Nephron (organoid): ENCODE results near the gene CARNS1.
A peak's percentile ranks its signal among the peaks of the same experiment; 100 is the strongest.
"Not testable (repeated sequence)": the region's sequence is repeated elsewhere in the genome, so short reads cannot be mapped to it uniquely, and the experiment has no call there.

ENCODE experiments used
- H3K27ac Mint-ChIP-seq, 3 experiments: 2 replicates each; pipeline ENCODE4 v1.8.0; 2020; ENCODE audit warnings: mixed read lengths in 3 of 3, mild to moderate bottlenecking in 2 of 3, moderate library complexity in 1 of 3
- H3K27me3 Mint-ChIP-seq: 2 replicates; pipeline ENCODE4 v1.8.0; 2021; ENCODE audit warnings: low read depth, mild to moderate bottlenecking, moderate library complexity, mixed read lengths
- H3K36me3 Mint-ChIP-seq: 2 replicates; pipeline ENCODE4 v1.8.0; 2020; ENCODE audit warnings: low read depth, mixed read lengths
- H3K4me1 Mint-ChIP-seq: 2 replicates; pipeline ENCODE4 v1.8.0; 2020; ENCODE audit warnings: mixed read lengths
- H3K4me3 Mint-ChIP-seq, 3 experiments: 2 replicates each; pipeline ENCODE4 v1.8.0; 2020; ENCODE audit warnings: mild to moderate bottlenecking in 3 of 3, mixed read lengths in 3 of 3, moderate library complexity in 2 of 3
- H3K9me3 Mint-ChIP-seq: 2 replicates; pipeline ENCODE4 v1.8.0; 2020; ENCODE audit warnings: mixed read lengths
- TF ChIP-seq, protein P1 (sequence below), 3 experiments: fragments of 200-600 bp; sonication (generic); IDR thresholded peaks; one replicate each; pipeline ENCODE4 v1.5.0; 2021; ENCODE audit warnings: antibody characterized with exemption in 3 of 3; ENCODE audit not compliant: unreplicated experiment in 3 of 3

CARNS1 gene

DNA sequence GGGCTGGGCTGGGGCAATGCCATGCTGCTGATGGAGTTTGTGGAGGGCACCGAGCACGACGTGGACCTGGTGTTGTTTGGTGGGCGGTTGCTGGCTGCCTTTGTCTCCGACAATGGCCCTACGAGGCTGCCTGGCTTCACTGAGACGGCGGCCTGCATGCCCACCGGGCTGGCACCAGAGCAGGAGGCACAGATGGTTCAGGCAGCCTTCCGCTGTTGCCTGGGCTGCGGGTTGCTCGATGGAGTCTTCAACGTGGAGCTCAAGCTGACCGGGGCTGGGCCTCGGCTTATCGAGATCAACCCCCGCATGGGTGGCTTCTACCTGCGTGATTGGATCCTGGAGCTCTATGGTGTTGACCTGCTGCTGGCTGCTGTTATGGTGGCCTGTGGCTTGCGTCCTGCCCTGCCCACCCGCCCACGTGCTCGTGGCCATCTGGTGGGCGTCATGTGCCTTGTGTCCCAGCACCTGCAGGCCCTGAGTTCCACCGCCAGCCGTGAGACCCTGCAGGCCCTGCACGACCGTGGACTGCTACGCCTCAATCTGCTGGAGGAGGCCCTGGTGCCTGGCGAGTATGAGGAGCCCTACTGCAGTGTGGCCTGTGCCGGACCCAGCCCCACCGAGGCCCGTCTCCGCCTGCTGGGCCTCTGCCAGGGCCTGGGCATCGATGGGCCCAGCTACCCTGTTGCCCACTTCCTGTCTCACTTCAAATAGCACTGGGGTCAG is 8.6 kb downstream of the CARNS1 start:
- H3K4me3 Mint-ChIP-seq, result no peak overlapping the region
- H3K9me3 Mint-ChIP-seq, result no peaks in the 10 kb centered on the region
- no peaks in the 10 kb centered on the region for H3K36me3 Mint-ChIP-seq
- H3K27ac Mint-ChIP-seq, result no peak overlapping the region
- H3K4me1 Mint-ChIP-seq, result peaks cover 7% of the 10 kb centered on the region
- H3K27me3 Mint-ChIP-seq, result no peaks in the 10 kb centered on the region
- TF ChIP-seq, protein P1, sequence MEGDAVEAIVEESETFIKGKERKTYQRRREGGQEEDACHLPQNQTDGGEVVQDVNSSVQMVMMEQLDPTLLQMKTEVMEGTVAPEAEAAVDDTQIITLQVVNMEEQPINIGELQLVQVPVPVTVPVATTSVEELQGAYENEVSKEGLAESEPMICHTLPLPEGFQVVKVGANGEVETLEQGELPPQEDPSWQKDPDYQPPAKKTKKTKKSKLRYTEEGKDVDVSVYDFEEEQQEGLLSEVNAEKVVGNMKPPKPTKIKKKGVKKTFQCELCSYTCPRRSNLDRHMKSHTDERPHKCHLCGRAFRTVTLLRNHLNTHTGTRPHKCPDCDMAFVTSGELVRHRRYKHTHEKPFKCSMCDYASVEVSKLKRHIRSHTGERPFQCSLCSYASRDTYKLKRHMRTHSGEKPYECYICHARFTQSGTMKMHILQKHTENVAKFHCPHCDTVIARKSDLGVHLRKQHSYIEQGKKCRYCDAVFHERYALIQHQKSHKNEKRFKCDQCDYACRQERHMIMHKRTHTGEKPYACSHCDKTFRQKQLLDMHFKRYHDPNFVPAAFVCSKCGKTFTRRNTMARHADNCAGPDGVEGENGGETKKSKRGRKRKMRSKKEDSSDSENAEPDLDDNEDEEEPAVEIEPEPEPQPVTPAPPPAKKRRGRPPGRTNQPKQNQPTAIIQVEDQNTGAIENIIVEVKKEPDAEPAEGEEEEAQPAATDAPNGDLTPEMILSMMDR (IDR thresholded peaks at IDR 0.05; ENCODE audit: unreplicated experiment in 3 of 3), result no peak

- H3K4me1 Mint-ChIP-seq, H3K36me3 Mint-ChIP-seq, H3K9me3 Mint-ChIP-seq, H3K27me3 Mint-ChIP-seq: not testable (repeated sequence)
- Mint-ChIP-seq H3K4me3 (peak overlapping the region; percentile 90 to 96 (median 95)), H3K27ac (peak overlapping the region; percentile 92 to 98 (median 94))
Measured at GRCh38 chr11:67427364-67427859, 11.9 kb downstream of the CARNS1 start.

GRCh38 chr11:67428052-67429001 is 12.8 kb downstream of the CARNS1 start, which contains the start of gene RPS6KB2:
RPS6KB2 (plus strand) TSS chr11:67428494; CDS start chr11:67428546, 52 bp downstream.
- TF ChIP-seq, protein P1 (IDR thresholded peaks at IDR 0.05; ENCODE audit: unreplicated experiment in 3 of 3), result no peak
- Mint-ChIP-seq H3K36me3 (peaks cover 11% of the 10 kb centered on the region), H3K4me3 (peak within 1 kb of the TSS; percentile 90 to 96 (median 95)), H3K27ac (peak within 1 kb of the TSS; percentile 92 to 98 (median 94)), H3K27me3 (no peaks in the 10 kb centered on the region), H3K4me1 (peaks cover 7% of the 10 kb centered on the region), H3K9me3 (no peaks in the 10 kb centered on the region)

- peak overlapping the region; percentile 90 to 96 (median 95) for H3K4me3 Mint-ChIP-seq
- H3K4me1 Mint-ChIP-seq, result peaks cover 7% of the 10 kb centered on the region
- peak overlapping the region in 2 of 3 experiments; percentile 82 to 98 for H3K27ac Mint-ChIP-seq
Measured at GRCh38 chr11:67429038-67429668, 13.7 kb downstream of the CARNS1 start.

GRCh38 chr11:67429722-67430121 is 14.2 kb downstream of the CARNS1 start:
- TF ChIP-seq, protein P1 (IDR thresholded peaks at IDR 0.05; ENCODE audit: unreplicated experiment in 3 of 3), result no peak
- peak overlapping the region; percentile 90 to 96 (median 95) for H3K4me3 Mint-ChIP-seq
- H3K9me3 Mint-ChIP-seq, result no peaks in the 10 kb centered on the region
- H3K4me1 Mint-ChIP-seq, result peaks cover 7% of the 10 kb centered on the region
- H3K27me3 Mint-ChIP-seq, result no peaks in the 10 kb centered on the region
- H3K36me3 Mint-ChIP-seq, result peaks cover 11% of the 10 kb centered on the region
- H3K27ac Mint-ChIP-seq, result no peak overlapping the region

More at GRCh38 chr11:67429038-67429668, 13.7 kb downstream of the CARNS1 start:
- Mint-ChIP-seq H3K27me3 (no peaks in the 10 kb centered on the region), H3K9me3 (no peaks in the 10 kb centered on the region), H3K36me3 (peaks cover 11% of the 10 kb centered on the region)
- TF ChIP-seq, protein P1 (IDR thresholded peaks at IDR 0.05; ENCODE audit: unreplicated experiment in 3 of 3), result no peak
